ENCODE results near the gene THAP4.
"Not testable (repeated sequence)": the region's sequence is repeated elsewhere in the genome, so short reads cannot be mapped to it uniquely, and the experiment has no call there.

Gene THAP4

DNA sequence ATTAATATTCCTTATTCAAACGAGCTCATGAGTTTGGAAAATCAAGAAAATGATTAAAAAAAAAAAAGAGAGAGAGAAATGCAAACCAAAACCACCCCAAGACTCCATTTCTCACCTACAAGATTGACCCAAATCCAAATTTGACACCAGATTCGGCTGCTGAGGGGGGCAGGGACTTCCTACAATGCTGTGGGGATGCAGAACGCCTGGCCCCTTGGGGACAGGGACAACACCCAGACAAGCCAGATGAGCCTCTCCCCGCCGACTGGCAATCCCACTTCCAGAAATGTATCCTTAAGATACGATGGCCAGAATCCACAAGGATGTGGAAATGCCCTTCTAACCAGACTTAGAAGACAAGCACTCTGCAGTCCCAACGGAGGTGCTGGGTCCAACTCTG, 57.7 kb downstream of the THAP4 start:
- no peak for DNase-seq

- DNase-seq, result no peak
Observed at GRCh38 chr2:241577413-241578122, 59.4 kb downstream of the THAP4 start.

DNA sequence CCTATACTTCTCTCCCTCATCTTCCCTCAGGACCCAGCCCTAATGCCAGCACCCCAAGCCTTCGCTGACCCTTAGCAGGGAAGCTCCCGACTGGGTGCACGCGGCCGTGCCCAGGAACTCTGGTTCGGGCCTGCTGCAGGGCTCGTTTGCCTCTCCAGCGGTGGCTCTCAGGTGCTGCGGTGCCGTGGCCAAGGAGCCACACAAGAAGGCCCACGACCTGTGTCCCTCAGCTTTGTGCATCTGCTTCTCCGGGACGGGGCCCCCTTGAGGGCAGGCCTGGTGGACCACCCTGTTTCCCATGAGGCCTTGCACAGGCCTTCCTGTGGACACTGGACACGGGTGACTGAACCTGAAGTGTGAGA, 60.7 kb downstream of the THAP4 start:
- DNase-seq, result no peak

- DNase-seq, result no peak
Observed at GRCh38 chr2:241575624-241576292, 61.2 kb downstream of the THAP4 start.

DNA sequence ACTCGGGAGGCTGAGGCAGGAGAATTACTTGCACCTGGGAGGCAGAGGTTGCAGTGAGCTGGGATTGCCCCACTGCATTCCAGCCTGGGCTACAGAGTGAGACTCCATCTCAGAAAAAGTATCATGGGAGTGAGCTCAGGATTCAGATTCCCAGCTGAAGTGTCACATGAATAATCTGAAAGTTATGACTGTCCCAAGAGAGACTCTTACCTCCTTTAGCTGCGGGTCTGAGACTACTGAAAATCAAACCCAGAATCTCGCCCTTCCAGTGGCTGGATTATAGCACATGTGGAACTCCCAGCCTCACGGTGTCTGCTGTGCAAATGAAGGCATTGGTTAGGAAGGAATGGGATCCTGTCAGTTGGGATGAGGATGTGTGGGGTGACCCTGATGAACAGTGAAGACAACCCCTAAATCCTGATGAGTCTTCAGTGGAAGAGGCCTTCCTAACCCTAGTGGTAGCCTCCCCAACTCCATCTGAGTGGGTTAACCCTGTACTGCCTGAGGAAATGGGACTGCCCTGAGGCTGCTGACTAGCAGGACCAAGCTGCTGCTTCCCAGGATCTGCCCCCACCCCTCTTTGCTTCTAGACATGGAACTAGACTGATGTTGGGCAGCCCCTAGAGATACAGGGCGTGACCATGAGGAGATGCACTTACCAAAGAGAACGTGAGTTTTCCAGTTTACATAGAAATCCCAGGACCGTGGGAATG, 61.9 kb downstream of the THAP4 start:
- no peak for DNase-seq

GRCh38 chr2:241573741-241574140, 63.2 kb downstream of the THAP4 start:
- no peak for DNase-seq

GRCh38 chr2:241572915-241573651, 63.9 kb downstream of the THAP4 start:
- DNase-seq, result not testable (repeated sequence)

DNA sequence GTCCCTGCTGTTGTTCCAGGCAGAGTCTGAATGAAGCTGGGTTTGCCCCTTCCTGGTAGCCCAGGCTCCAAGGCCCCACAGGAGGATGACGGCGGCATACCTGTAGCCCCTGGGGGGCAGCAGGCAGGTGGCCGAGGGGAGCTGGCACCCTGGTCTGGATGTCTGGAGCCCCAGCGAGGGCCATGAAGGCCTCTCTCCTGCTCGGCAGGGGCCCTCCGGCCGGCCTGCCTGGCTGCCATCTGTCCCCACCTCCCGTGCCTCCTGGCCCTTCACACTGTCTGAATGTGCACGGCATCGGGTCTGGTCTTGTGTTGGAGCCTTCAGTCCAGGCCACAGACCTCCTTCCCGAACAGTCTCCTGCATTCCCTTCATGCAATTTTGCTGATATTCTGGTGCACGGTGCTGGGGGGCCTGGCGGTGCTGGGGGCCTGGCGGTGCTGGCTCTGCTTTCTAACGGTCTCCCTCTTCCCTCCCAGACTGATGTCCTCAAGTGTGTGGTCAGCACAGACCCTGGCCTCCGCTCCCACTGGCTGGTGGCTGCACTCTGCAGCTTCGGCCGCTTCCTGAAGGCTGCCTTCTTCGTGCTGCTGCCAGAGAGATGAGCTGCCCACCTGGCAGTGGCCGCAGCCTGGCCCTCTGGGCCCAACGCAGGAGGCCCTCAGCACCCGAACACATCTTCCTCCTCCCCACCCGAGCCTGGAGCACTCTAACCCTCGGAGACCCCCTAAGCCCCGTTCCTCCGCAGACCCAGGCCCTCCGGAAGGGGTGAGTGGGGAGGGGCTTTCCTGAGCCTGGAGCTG, 64.9 kb downstream of the THAP4 start:
- DNase-seq, result no peak

DNA sequence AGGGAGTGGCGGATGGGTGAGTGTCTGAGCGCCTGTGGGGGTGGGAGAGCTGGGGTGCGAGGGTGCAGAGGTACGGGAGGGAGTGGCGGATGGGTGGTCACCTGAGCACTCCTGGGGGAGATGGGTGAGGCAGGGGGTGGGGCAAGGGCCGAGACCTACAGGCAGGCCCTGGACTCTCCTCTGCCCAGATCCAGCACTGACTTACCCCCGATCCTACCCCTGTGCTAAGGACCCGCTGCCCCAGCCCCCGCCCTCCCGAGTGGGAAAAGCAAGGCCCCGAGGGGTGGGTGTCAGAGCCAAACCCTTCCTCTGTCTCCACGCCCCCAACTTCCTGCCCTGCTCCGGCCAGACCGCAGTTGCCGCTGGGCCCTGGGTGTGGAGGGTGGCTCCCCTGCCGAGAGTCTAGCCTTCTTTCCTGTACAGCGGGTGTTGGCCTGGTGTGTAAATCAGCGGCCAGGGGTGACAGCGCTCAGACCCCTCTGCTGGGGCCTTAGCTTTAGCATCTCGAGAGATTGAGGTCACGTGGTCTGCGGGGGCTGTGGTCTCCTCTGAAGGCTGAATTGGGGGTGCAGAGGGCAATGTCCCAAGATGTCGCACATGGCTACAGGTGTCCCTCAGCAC, 65.9 kb downstream of the THAP4 start:
- no peak for DNase-seq

- no peak for DNase-seq
Observed at GRCh38 chr2:241569831-241570281, 67.1 kb downstream of the THAP4 start.

- no peak for DNase-seq
Observed at GRCh38 chr2:241568726-241569125, 68.2 kb downstream of the THAP4 start.

DNA sequence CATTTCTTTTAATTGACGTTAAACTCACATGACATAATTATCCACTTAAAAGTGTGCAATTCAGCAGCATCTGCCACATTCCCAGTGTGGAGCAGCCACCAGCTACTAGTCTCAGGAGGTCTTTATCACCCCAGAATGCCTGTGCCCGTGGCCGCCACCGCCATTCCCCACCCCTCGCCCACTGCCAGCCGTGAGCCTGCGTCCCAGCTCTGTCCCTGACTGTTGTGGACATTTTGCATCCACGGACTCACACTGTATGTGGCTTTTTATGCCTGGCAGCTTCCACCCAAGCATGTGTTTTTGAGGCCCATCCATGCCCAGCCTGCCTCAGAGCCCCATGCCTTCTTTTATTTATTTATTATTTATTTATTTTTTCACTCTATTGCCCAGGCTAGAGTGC, 69.2 kb downstream of the THAP4 start:
- no peak for DNase-seq

DNA sequence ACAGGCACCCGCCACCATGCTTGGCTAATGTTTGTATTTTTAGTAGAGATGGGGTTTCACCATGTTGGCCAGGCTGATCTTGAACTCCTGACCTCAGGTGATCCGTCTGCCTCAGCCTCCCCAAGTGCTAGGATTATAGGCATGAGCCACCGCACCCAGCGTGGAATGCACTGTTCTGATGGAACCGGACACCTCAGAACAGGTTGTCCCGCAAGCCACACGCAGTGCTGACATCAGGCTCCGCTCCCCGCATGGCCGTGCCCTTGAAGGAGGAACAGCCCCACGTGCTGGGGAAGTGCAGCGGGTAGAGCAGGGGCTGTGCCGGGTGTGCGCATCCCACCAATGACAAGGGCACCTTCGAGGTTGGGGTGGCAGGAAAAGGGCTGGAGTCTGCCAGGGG, 69.7 kb downstream of the THAP4 start:
- not testable (repeated sequence) for DNase-seq

GRCh38 chr2:241566468-241566867, 70.5 kb downstream of the THAP4 start:
- no peak for DNase-seq

GRCh38 chr2:241566021-241566420, 70.9 kb downstream of the THAP4 start:
- DNase-seq, result not testable (repeated sequence)

DNA sequence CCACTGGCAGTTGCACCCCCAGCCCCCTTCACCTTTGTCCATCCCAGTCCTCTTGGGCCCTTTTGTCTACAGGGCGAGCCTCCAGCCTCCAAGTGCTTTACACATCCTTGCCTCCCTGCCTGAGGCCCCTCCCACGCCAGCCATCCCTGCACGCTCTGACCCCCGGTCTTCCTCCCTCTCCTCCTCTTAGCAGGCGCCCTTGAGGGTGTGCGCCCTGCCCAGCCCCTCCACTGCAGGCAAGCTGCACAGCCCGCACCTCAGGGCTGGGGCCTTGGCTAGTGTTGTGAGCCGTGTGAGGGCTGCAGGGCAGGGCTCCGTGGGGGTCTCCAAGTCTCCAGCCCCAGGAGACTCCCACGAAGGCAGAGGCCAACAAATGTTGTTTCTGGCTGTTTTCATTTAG, 71.5 kb downstream of the THAP4 start:
- DNase-seq, result no peak

DNA sequence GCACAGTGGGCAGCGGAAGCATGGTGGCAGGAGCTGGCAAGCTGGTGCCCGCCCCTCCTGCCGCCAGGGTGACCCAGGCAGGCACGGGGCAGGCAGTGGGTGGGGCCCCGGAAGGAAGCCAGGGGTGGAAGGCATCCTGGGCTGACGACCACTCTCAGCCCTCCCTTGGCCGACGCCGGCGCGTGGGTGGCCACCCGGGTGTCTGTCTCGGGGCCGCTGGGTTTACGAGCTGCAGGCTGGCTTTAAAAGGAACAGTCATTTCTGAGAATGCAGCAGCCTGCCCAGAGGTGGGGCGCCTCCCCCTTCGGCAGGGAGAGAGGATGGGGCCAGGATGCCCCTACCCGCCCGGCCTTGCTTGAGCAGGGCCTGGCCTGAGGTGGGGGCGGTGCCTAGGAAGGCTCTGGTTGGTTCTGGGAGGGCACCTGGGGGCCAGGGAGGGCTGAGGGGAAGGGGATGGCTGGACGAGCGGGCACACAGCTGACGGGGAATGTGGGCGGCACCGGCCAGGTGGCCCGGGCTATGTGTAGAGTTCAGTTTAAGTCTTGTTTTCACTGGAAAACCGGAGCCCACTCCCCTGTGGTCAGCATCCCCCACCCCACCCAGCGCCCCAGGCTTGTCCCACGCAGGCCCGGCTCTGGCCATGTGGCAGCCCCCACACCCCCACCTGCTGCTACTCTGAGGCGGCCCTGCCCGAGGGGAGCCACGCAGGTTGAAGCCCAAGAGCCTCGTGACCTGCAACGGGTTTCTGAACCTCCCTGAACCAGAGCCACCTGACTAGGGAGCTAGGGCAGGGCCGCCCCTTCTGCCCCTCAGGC, 72.2 kb downstream of the THAP4 start:
- no peak for DNase-seq

- no peak for DNase-seq
Observed at GRCh38 chr2:241563981-241564595, 72.9 kb downstream of the THAP4 start.

DNA sequence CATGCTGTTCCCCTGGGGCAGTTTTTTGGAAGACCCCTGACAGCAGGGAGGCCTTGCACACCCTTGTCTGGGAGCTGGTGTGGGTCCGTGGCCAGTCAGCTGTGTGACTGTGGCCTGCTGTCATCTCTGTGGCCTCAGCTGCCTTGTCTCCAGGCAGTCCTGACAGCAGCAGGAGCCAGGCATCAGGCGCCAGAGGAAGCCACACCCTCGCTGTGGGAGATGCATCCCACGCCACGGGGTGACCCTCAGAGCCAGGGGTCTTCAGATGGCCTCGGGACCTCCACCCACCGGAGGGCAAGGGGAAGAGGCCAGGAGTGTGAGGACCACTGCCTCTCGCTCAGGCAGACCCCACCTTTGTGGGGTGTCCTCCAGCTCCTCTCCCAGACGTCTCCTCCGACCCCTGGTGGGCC, 73.4 kb downstream of the THAP4 start:
- no peak for DNase-seq

DNA sequence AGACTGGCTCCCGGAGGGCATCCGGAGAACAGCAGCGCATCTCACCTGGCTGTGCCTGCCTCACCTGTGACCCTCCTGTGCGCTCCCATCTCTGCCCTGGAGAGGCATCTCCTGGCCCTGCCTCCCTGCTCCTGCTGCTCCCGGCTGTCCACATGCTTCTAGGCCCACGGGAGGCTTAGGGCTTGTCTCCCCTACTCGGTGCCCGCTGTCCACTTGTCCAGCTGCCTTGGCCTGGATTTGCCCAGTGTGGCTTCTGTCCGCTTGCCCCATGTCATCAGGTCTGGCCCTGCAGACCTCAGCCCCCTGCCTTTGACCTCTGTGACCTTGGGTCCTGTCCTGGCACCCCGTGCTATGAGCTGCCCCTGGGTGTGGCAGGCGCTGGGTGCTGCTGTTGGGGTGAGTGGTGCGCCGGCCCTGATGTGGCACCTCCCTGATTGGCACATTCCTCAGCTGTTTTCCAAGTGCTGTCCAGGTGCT, 73.9 kb downstream of the THAP4 start:
- DNase-seq, result no peak

Measured in stimulated activated CD4-positive, alpha-beta T cell treated with anti-CD3 and anti-CD28 coated beads, Interleukin-4, amount 100 ng/mL, for 4 hours (primary cell).